Smooth muscle cell (in vitro differentiated cells): Measurements from ENCODE around the gene ZCCHC17. TPM values are rescaled to one million over a fixed set of nuclear protein-coding genes. Genes with fewer than 3 reads are reported as not detected.

ENCODE experiments used
- DNase-seq: peaks from one replicate; lab custom pipeline; 2025; ENCODE audit not compliant: unreplicated experiment; lab: John Stamatoyannopoulos, UW
- H2AFZ ChIP-seq: fragments of 200-600 bp; sonication (generic); 2 replicates; pipeline ENCODE4 v1.6.0; 2016; ENCODE audit warnings: antibody characterized with exemption, low read depth, mild to moderate bottlenecking
- H3F3A ChIP-seq: fragments of 200-600 bp; sonication (generic); 2 replicates; pipeline ENCODE4 v1.6.0; 2017; ENCODE audit warnings: antibody characterized with exemption, low read depth
- H3K27ac ChIP-seq: fragments of 200-600 bp; sonication (generic); 2 replicates; pipeline ENCODE4 v1.5.1; 2016; ENCODE audit warnings: low read depth, mild to moderate bottlenecking
- H3K27me3 ChIP-seq: fragments of 200-600 bp; sonication (generic); 2 replicates; pipeline ENCODE4 v1.6.1; 2016; ENCODE audit warnings: low read depth, mild to moderate bottlenecking
- H3K36me3 ChIP-seq: fragments of 200-600 bp; sonication (generic); 2 replicates; pipeline ENCODE4 v1.5.1; 2016; ENCODE audit warnings: low read depth
- H3K4me1 ChIP-seq: fragments of 200-600 bp; sonication (generic); 2 replicates; pipeline ENCODE4 v1.5.1; 2016; ENCODE audit warnings: low read depth
- H3K4me2 ChIP-seq: fragments of 200-600 bp; sonication (generic); 2 replicates; pipeline ENCODE4 v1.6.0; 2016; ENCODE audit warnings: mild to moderate bottlenecking
- H3K4me3 ChIP-seq: fragments of 200-600 bp; sonication (generic); 2 replicates; pipeline ENCODE4 v1.5.1; 2016; ENCODE audit warnings: mild to moderate bottlenecking
- H3K79me2 ChIP-seq: fragments of 200-600 bp; sonication (generic); 2 replicates; pipeline ENCODE4 v1.6.0; 2016; ENCODE audit warnings: low read depth, mild to moderate bottlenecking
- H3K9ac ChIP-seq: fragments of 200-600 bp; sonication (generic); 2 replicates; pipeline ENCODE4 v1.6.0; 2016; ENCODE audit warnings: low read depth
- H3K9me3 ChIP-seq: fragments of 200-600 bp; sonication (generic); replicated peaks from 2 replicates; pipeline ENCODE4 v1.5.1; 2016; ENCODE audit warnings: low read depth
- H4K20me1 ChIP-seq: fragments of 200-600 bp; sonication (generic); 2 replicates; pipeline ENCODE4 v1.6.0; 2016; ENCODE audit warnings: low read depth
- CTCF ChIP-seq: fragments of 200-600 bp; sonication (generic); IDR thresholded peaks from 2 replicates; pipeline ENCODE4 v1.5.1; 2017; ENCODE audit warnings: borderline replicate concordance, mild to moderate bottlenecking, antibody characterized with exemption; ENCODE audit not compliant: insufficient read depth, poor library complexity, severe bottlenecking
- WGBS: methylation state at CpG from one replicate; pipeline ENCODE4 v1.1.7; 2016; ENCODE audit warnings: low lambda C conversion rate; 5-methylcytosine and 5-hydroxymethylcytosine counted together
- polyA plus RNA-seq: library from polyadenylated mRNA; unstranded; fragments of >200 nt; fragmentation: Nextera tagmentation; extraction: Ambion mirVana; gene quantifications from 2 replicates; pipeline ENCODE4 v1.2.1, GENCODE V29; 2016
- total RNA-seq: library from RNA; depleted of rRNA; stranded (reverse); fragments of >200 nt; gene quantifications from 2 replicates; pipeline ENCODE4 v1.2.3, GENCODE V29; 2014

The ZCCHC17 gene
- total and polyA plus RNA-seq, 2 experiments from 2014 or later: 34.2 to 47.3 TPM

GRCh38 chr1:31372051-31372450 is 75.2 kb downstream of the ZCCHC17 start:
- Histone ChIP-seq H3F3A (peaks cover 9% of the 10 kb centered on the region), H3K4me3 (no peak overlapping the region), H3K9ac (no peak overlapping the region), H2AFZ (no peak overlapping the region), H3K79me2 (no peaks in the 10 kb centered on the region), H3K9me3 (no peaks in the 10 kb centered on the region), H3K27me3 (no peaks in the 10 kb centered on the region), H3K4me1 (peaks cover 14% of the 10 kb centered on the region), H3K27ac (no peak overlapping the region), H4K20me1 (no peaks in the 10 kb centered on the region), H3K36me3 (no peaks in the 10 kb centered on the region), H3K4me2 (no peak overlapping the region)
- WGBS: 85% methylated on average over 3 of the region's 3 CpGs
- TF ChIP-seq CTCF: no peak
- no peak for DNase-seq

GRCh38 chr1:31372751-31373055 is 75.9 kb downstream of the ZCCHC17 start:
- Histone ChIP-seq H3K9ac (peak overlapping the region; percentile 76), H4K20me1 (no peaks in the 10 kb centered on the region), H3K4me2 (peak overlapping the region; percentile 87), H3F3A (peaks cover 9% of the 10 kb centered on the region), H3K36me3 (no peaks in the 10 kb centered on the region), H2AFZ (no peak overlapping the region), H3K27ac (peak overlapping the region; percentile 76), H3K27me3 (no peaks in the 10 kb centered on the region), H3K4me3 (peak overlapping the region; percentile 58), H3K79me2 (no peaks in the 10 kb centered on the region), H3K9me3 (no peaks in the 10 kb centered on the region), H3K4me1 (peaks cover 14% of the 10 kb centered on the region)
- 30% methylated on average over 10 of the region's 10 CpGs for WGBS
- TF ChIP-seq CTCF: no peak
- DNase-seq: no peak

DNA sequence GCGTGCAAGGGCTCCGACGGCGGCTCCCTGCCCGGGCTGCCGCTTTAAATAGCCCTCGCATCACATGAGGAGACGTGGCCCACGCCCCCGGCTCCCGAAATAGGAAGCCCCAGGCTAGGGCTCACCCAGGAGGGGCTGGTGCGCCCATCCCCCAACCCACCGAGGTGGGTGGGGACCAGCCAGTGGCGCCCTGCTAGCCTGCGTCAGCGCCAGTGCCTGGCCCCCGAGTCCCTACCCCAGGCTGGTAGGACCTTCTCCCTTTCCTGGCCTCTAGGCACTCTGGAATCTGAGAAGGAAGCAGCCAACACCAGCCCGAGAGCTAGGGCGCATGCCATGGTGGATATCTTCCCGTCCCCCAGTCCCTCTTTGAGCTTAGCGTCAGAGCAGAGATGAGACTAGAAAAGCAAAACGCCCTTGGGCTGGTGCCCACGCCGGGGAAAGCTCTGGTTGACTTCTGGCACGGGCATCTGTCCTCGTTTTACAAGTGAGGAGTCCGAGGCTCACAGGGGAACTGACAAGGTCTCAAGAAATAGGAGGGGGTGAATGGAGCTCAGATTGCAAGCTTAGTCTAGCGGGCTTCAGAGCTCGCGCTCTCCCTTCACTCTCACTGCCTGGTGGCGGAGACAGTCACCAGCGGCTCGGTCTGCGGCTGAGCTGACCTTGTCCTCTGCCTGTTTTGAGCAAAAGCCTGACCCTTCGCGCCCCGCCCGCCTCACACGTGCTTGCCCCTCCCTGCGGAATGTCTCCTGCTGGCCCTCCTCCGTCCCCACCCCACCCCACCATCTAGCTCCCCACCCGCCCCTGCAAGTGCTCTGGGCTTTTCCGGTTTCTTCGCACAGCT is 76.4 kb downstream of the ZCCHC17 start, which contains the start of gene FABP3:
Gene FABP3 (minus strand): TSS at position 21 of the 841 bp plus-strand sequence. CDS start 62 bp downstream, outside the sequence.
- Histone ChIP-seq H4K20me1 (no peaks in the 10 kb centered on the region), H3K4me2 (peak within 1 kb of the TSS; percentile 87), H3K36me3 (no peaks in the 10 kb centered on the region), H2AFZ (peak within 1 kb of the TSS; percentile 20), H3K27ac (peak within 1 kb of the TSS; percentile 76), H3K27me3 (no peaks in the 10 kb centered on the region), H3K4me1 (peaks cover 14% of the 10 kb centered on the region), H3F3A (peaks cover 9% of the 10 kb centered on the region), H3K9ac (peak within 1 kb of the TSS; percentile 76), H3K9me3 (no peaks in the 10 kb centered on the region), H3K4me3 (peak within 1 kb of the TSS; percentile 58), H3K79me2 (no peaks in the 10 kb centered on the region)
- DNase-seq: peak; percentile 75
- under 1% methylated on average over 40 of the region's 44 CpGs for WGBS
- TF ChIP-seq CTCF: no peak
